ENCODE data around the gene NAT10. TPM values are rescaled to one million over a fixed set of nuclear protein-coding genes. Genes with fewer than 3 reads are reported as not detected.

Gene NAT10
- polyA plus RNA-seq, 3 donors: 54.7 to 62.1 (median 61.1) TPM

DNA sequence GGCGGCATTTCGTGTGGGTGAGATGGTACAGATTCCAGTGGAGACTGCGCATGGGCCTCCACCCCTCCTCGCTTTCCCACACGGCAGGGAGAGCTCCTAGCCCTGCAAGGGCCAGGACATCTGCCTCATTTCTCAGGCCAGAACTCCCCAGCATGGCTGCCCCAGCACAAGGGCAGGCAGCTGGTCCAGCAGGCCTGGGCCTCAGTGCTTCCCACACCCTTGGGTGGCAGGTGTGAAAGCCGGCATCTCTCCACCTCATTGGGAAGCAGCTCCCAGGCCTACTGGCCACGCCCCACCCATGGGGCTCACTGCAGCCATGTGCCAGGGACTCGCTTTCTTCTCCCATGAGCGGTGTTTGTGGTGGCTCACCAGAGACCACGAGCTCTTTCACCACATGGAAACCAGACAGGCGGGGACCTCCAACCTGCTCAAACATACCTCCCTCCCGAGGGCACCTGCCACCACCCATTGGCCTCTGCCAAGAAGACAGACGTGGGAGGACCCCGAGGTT is 79.1 kb downstream of the NAT10 start:
- no peak for DNase-seq

DNA sequence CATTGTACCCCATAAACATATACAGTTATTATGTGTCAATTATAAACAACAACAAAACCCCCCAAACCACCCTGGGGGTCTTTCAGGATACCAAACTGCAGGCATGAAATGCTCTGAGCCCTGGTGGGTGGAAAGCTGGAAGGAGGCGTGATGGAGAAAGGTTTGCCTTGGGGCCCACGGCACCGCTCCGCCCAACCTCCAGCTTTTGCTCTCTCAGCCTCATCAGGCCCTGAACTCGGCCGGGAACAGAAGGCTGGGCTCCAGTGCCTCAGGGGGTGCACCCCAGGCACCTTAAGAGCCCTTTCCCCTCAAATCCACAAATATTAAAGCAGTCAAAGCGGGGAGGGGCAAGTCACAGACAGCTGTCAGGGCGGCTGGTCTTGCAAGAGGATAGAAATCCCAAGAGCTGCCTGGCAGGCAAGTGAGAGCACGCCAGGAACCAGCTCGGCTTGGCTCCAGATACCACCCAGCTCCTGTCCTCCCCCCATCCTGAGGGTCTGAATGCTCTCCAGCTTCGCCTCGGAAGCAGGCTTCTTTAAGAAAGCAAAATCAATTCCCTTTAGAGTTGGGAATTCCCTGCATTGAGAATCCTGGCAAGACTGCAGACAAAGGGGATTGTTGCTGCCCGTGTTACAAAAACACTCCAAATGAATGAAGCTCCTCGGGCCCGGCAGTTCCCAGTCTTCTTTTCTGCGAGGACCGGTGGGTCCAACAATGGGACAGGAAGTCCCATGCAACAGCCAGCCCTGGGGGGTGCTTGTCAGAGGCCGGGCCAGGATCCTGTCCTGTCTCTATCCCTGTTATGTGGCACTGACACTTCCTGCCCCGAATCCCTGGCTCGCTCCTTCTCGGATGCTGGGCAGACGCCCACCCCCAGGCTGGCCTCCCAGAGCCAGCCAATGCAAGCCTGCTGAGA is 80.8 kb downstream of the NAT10 start:
- no peak for DNase-seq

DNA sequence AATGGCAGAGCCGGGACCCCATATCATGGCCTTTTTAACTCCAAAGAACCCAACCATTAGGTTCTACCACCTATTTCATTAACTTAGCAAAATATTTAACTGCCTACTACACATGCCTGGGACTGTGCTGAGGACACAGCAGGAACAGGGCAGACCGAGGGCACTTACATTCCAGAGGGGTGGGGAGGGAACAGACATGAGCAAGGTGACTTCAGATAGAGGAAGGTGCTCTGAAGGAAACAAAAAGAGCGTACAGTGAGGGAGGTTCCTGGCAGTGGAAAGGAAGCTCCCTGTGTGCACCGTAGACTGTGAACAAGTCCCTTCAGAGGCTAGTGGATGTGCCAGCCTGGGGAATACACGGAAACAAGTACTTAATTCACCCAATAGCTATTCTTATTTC is 82.8 kb downstream of the NAT10 start:
- DNase-seq: no peak

DNA sequence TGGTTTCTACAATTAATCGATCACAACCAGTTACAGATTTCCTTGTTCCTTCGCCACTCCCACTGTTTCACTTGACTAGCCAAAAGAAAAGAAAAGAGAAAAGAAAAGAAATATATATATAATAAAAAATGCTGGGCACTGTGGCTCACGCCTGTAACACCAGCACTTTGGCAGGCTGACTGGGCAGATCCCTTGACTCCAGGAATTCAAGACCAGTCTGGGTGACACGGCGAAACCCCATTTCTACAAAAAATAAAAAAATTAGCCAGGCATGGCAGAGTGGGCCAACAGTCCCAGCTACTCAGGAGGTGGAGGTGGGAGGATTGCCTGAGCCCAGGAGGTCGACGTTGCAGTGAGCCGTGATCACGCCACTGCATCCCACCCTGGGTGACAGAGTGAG is 83.8 kb downstream of the NAT10 start:
- DNase-seq: no peak

DNA sequence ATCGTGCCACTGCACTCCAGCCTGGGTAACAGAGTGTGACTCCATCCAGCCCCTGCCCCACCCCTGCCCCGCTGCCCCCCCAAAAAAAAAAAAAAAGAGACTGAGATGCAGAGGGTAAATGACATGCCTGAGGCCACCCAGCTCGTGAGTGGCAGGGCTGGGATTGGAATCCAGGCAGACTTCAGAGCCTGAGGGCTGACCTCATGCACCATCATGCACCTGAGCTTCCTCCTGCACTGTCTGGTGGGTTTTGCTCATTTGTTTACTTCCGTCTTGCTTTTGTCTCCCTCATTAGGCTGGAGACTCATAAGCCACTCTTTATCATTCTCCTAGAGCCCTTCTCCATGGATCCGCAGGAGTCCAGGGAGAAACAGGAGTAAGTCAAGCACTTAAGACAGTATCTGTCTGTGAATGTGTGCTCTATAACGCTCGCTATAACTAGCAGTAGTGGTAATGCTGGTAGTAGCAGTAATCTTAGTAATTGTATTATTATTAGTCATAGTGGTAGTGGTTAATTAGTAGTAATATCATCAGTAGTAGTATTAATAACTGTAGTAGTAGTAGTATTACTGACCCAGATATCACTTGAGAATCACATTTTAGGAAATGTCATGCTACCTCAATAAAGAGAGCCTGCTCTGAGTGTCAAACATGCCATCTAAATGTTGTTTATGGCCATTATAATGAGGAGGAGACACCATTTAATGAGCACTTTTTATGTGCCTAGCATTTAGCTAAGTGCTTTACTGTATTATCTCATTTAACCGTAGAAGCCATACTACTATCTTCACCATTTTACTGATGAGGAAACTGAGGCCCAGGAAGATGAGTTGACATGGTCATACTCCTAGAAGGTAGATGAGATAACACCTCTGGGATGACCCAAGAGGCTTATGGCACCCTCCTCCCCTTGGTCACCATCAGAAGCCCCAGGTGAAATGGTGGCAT is 85.0 kb downstream of the NAT10 start:
- DNase-seq: no peak

DNA sequence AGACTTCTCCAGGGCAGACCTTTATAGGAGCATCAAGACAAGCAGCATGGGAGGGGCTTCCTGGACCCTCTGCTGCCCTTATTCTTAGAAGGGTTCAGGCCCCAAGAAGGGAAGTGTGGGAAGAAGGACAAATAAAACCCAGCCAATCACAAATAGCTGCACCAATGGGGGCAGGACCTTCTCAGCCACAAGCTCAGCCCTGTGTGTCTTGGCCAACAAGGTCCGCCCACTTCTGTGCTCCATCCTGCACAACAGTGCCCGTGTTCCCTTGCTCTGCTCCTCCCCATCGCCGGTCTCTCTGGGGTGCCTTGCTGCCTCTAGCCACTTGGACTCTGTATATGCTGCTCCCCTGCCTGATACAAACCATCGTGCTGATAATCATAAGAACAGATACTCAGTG is 86.1 kb downstream of the NAT10 start:
- no peak for DNase-seq

DNA sequence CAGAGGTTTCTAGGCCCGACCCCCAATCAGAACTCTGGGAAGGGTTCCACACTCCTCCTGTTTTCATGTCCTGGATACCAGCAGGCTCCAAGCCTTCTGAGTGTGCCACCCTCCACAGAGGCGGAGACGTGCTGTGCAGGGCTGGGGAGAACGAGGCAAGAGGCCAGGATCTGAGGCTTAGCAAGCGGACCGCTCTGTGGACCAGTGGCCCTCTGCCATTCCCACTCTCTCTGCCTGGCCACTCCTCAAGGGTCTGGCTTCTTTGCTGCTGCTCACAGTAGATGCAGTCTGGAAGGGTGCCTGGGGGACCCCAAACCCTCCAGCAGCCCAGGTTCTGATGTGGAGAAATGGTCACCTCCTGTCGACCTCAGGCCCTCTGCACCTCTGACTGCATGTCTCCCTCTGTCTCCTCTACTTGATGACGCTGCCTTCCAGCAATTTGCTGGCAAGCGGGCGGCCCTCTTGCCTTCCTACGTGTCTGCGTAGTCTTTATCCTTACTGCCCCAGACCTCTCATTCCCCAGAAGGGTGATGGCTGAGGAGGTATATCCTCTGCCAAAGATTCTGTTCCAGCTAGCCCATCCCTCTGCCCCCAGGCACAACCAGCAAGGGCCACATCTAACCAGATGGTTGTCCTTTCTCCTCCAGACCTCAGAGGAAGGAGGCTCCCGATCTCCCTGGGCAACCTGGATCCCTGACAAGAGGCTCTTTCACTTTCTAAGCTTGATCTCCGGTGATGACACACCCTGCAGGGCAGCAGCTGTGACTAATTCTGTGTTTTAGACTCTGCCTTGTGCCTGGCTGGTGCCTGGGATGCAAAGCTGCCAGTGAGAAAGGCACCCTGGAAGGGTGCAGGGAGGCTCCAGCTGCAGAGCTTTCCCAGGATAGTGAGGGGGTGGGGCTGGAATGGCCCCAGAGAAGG is 87.3 kb downstream of the NAT10 start:
- DNase-seq: no peak

DNA sequence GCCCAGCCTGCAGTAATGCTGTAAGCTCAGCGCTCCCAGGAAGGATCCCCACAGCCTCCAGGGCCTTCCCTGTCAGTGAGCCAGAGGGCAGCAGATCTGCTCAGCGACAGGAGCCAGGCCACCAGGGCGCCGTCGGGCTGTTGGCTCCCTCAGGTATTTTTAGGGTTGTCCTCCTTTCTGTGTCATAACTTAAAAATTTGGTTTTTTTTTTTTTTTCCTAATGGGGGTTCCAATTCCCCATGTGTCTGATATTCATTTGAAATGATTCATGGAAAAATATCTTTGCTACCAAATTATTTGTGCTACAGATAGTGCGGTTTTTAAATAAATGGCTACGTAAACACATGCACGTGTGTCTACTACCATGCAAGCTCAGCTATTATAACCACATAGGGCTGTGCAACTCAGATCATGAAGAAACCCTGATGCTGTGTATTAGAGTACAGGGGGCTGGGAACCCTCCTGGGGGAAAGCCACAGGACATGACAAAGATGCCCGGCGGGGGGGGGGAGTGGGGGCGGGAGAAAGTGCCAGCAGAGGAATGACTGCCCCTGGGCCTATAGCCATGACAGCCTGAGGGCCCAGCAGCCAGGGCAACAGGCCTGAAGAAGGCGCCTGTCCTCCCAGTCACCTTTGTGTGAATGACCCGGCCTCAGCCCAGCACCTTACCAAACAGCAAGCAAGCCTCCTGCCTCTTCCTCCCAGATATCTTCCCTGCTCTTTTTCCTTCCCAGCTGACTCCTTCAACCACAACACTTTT is 89.3 kb downstream of the NAT10 start:
- DNase-seq: no peak

Other genes with a start within 250 kb of the NAT10 start
- gene LMO2, start 213.6 kb upstream of the NAT10 start, polyA plus RNA-seq (ENCODE audit: insufficient read length in 3 of 3): 10 to 100 TPM; 26.9 to 33.3 (median 27.3) TPM
- 100 to 1,000 TPM; 236 to 266 (median 253) TPM for gene CAPRIN1, start 53.9 kb upstream of the NAT10 start, polyA plus RNA-seq (ENCODE audit: insufficient read length in 3 of 3)

Measured in renal pelvis (tissue), 4 donors.